ENCODE measurements around the gene NEAT1. TPM values are rescaled to one million over a fixed set of nuclear protein-coding genes. Genes with fewer than 3 reads are reported as not detected.

Gene NEAT1
- total and polyA plus RNA-seq, 2 of the 8 experiments (the other 6 are each of a cell fraction or from before 2014, with no cell fraction given) = 2.4 to 10.7 TPM

- no peak for TF ChIP-seq CHD7 (IDR thresholded peaks at IDR 0.05; ENCODE audit: insufficient replicate concordance, low read length)
- TF ChIP-seq CBX5 (IDR thresholded peaks at IDR 0.05; ENCODE audit: low read depth, low read length) = no peak
- no peak for TF ChIP-seq TCF12 (IDR thresholded peaks at IDR 0.05; ENCODE audit: low read depth, low read length)
- no peak for TF ChIP-seq E2F6 (IDR thresholded peaks at IDR 0.05)
- no peak for TF ChIP-seq SUZ12 (IDR thresholded peaks at IDR 0.05; ENCODE audit: low read length)
- TF ChIP-seq EP300 (IDR thresholded peaks at IDR 0.05; ENCODE audit: borderline replicate concordance in 1 of 2, low read depth in 2 of 2, low read length in 2 of 2) = no peak
- no peak for TF ChIP-seq BCL11A (IDR thresholded peaks at IDR 0.05; ENCODE audit: low read depth in 2 of 2, low read length in 2 of 2)
- no peak for TF ChIP-seq CHD1 (IDR thresholded peaks at IDR 0.05; ENCODE audit: low read depth, low read length)
- TF ChIP-seq TAF7 (optimal IDR thresholded peaks at IDR 0.05; ENCODE audit: borderline replicate concordance, low read depth, low read length) = no peak
- TF ChIP-seq KDM1A (IDR thresholded peaks at IDR 0.05; ENCODE audit: borderline replicate concordance, low read length) = no peak
Measured at GRCh38 chr11:65489035-65489705, 66.6 kb downstream of the NEAT1 start (continued).

All from H1 (cell line).